Suprapubic skin (tissue), 3 donors: ENCODE data around the gene SLC10A1.

Source experiments
- CTCF ChIP-seq, 2 donors: fragments of 200-600 bp in 1 of 2; fragments of 450-650 bp in 1 of 2; sonication (generic) in 1 of 2; IDR thresholded peaks; one replicate each; pipeline ENCODE4 v1.5.1; 2016 to 2019; ENCODE audit warnings: antibody characterized with exemption in 2 of 2, mild to moderate bottlenecking in 1 of 2, moderate library complexity in 1 of 2
- EP300 ChIP-seq: sonication (generic); formaldehyde crosslinking; IDR thresholded peaks from one replicate; pipeline ENCODE4 v1.6.1; 2017; ENCODE audit warnings: antibody characterized with exemption
- POLR2A ChIP-seq, 2 donors: fragments of 450-650 bp; IDR thresholded peaks; one replicate each; pipeline ENCODE4 v1.6.1; 2017; ENCODE audit warnings: antibody characterized with exemption in 2 of 2, mild to moderate bottlenecking in 2 of 2, moderate library complexity in 2 of 2

- no peak for TF ChIP-seq CTCF (IDR thresholded peaks at IDR 0.05)
- TF ChIP-seq POLR2A (IDR thresholded peaks at IDR 0.05): no peak
- TF ChIP-seq EP300: no peak
Measured at GRCh38 chr14:69770559-69770958, 26.5 kb downstream of the SLC10A1 start.
